Measurements from ENCODE around the gene TAS1R1.
A peak's percentile ranks its signal among the peaks of the same experiment; 100 is the strongest.

The TAS1R1 gene

GRCh38 chr1:6554907-6555778 is at the start of gene TAS1R1:
TAS1R1 (plus strand) TSS chr1:6555307; CDS start chr1:6555374, 67 bp downstream.
- no peak for DNase-seq (ENCODE audit: low read depth)

GRCh38 chr1:6505367-6506209 is 49.5 kb upstream of the TAS1R1 start:
- DNase-seq (ENCODE audit: low read depth) = no peak

- DNase-seq (ENCODE audit: low read depth) = no peak
Measured at GRCh38 chr1:6506210-6507036, 48.7 kb upstream of the TAS1R1 start.

GRCh38 chr1:6507037-6507428 is 48.1 kb upstream of the TAS1R1 start:
- DNase-seq (ENCODE audit: low read depth) = no peak

- no peak for DNase-seq (ENCODE audit: low read depth)
Measured at GRCh38 chr1:6507461-6507911, 47.6 kb upstream of the TAS1R1 start.

GRCh38 chr1:6508154-6508815 is 46.8 kb upstream of the TAS1R1 start:
- no peak for DNase-seq (ENCODE audit: low read depth)

- DNase-seq (ENCODE audit: low read depth) = no peak
Measured at GRCh38 chr1:6508816-6509189, 46.3 kb upstream of the TAS1R1 start.

GRCh38 chr1:6509220-6509918 is 45.7 kb upstream of the TAS1R1 start:
- DNase-seq (ENCODE audit: low read depth) = no peak

- no peak for DNase-seq (ENCODE audit: low read depth)
Measured at GRCh38 chr1:6509919-6510291, 45.2 kb upstream of the TAS1R1 start.

- no peak for DNase-seq (ENCODE audit: low read depth)
Measured at GRCh38 chr1:6510493-6510892, 44.6 kb upstream of the TAS1R1 start.

- DNase-seq (ENCODE audit: low read depth) = no peak
Measured at GRCh38 chr1:6511056-6511455, 44.1 kb upstream of the TAS1R1 start.

- no peak for DNase-seq (ENCODE audit: low read depth)
Measured at GRCh38 chr1:6511561-6512244, 43.4 kb upstream of the TAS1R1 start.

GRCh38 chr1:6512245-6512907 is 42.7 kb upstream of the TAS1R1 start:
- no peak for DNase-seq (ENCODE audit: low read depth)

GRCh38 chr1:6512908-6513280 is 42.2 kb upstream of the TAS1R1 start:
- DNase-seq (ENCODE audit: low read depth) = no peak

GRCh38 chr1:6513320-6513801 is 41.7 kb upstream of the TAS1R1 start:
- no peak for DNase-seq (ENCODE audit: low read depth)

GRCh38 chr1:6515771-6516170 is 39.3 kb upstream of the TAS1R1 start:
- DNase-seq (ENCODE audit: low read depth) = no peak

- DNase-seq (ENCODE audit: low read depth) = no peak
Measured at GRCh38 chr1:6517435-6517851, 37.7 kb upstream of the TAS1R1 start.

GRCh38 chr1:6519491-6519934 is 35.6 kb upstream of the TAS1R1 start:
- DNase-seq (ENCODE audit: low read depth) = no peak

- DNase-seq (ENCODE audit: low read depth) = peak; percentile 28
Measured at GRCh38 chr1:6519935-6520671, 35.0 kb upstream of the TAS1R1 start.
